CD4-positive, alpha-beta T cell (primary cell): Measurements from ENCODE around the gene NFYC. TPM values are rescaled to one million over a fixed set of nuclear protein-coding genes. Genes with fewer than 3 reads are reported as not detected.

ENCODE experiments used
- ATAC-seq: fragments of 200-7000 bp; cut with Tn5 transposase; one replicate; pipeline ENCODE4 v1.10.0; 2022; ENCODE audit warnings: mild to moderate bottlenecking; ENCODE audit not compliant: poor library complexity
- CTCF ChIA-PET: fragments of 350-600 bp; sonication (Branson Sonifier 250); formaldehyde crosslinking; loops from one replicate; lab custom pipeline; 2021; ENCODE audit warnings: antibody characterized with exemption, inconsistent platforms; lab: Charles Lee
- POLR2A ChIA-PET: fragments of 350-600 bp; sonication (Branson Sonifier 250); formaldehyde crosslinking; loops from one replicate; lab custom pipeline; 2021; ENCODE audit warnings: antibody characterized with exemption, inconsistent platforms; lab: Charles Lee
- DNase-seq, 14 experiments: peaks; one replicate each; pipeline ENCODE4 v3.0.0-alpha.2; 2013 to 2020; ENCODE audit warnings: mixed read lengths in 2 of 14
- H3K27ac ChIP-seq, 2 donors: one replicate each; pipeline versions ENCODE4 v1.5.1 to v1.7.0; 2013; ENCODE audit warnings: low read length in 2 of 2, low read depth in 1 of 2, mild to moderate bottlenecking in 1 of 2
- H3K27me3 ChIP-seq, 2 experiments: 1 replicate in 1 of 2; 2 replicates in 1 of 2; pipeline versions ENCODE4 v1.6.1 to v1.7.0; 2013; ENCODE audit warnings: low read length in 2 of 2, control low read depth in 1 of 2, mild to moderate bottlenecking in 1 of 2, moderate library complexity in 1 of 2; ENCODE audit not compliant: insufficient read depth in 2 of 2, control insufficient read depth in 1 of 2
- H3K36me3 ChIP-seq: one replicate; pipeline ENCODE4 v1.6.1; 2013; ENCODE audit warnings: low read length, control low read depth; ENCODE audit not compliant: insufficient read depth
- H3K4me1 ChIP-seq: one replicate; pipeline ENCODE4 v1.6.1; 2013; ENCODE audit warnings: low read length, control low read depth; ENCODE audit not compliant: insufficient read depth
- H3K4me3 ChIP-seq: one replicate; pipeline ENCODE4 v1.5.1; 2013; ENCODE audit warnings: mild to moderate bottlenecking, low read length, moderate library complexity
- H3K9me3 ChIP-seq, 2 experiments: 1 replicate in 1 of 2; 2 replicates in 1 of 2; pipeline versions ENCODE4 v1.6.1 to v1.7.0; 2013; ENCODE audit warnings: low read length in 2 of 2, mild to moderate bottlenecking in 2 of 2, control low read depth in 1 of 2, moderate library complexity in 1 of 2; ENCODE audit not compliant: control insufficient read depth in 1 of 2, insufficient read depth in 1 of 2
- H3K27ac Mint-ChIP-seq: one replicate; pipeline ENCODE4 v1.8.0; 2020; ENCODE audit warnings: mixed read lengths
- H3K27me3 Mint-ChIP-seq: one replicate; pipeline ENCODE4 v1.8.0; 2021; ENCODE audit warnings: mixed read lengths
- H3K36me3 Mint-ChIP-seq: one replicate; pipeline ENCODE4 v1.8.0; 2021; ENCODE audit warnings: low read depth, mixed read lengths
- H3K4me1 Mint-ChIP-seq: one replicate; pipeline ENCODE4 v1.8.0; 2021; ENCODE audit warnings: low read depth, mixed read lengths
- H3K4me3 Mint-ChIP-seq: one replicate; pipeline ENCODE4 v1.8.0; 2020; ENCODE audit warnings: mild to moderate bottlenecking, mixed read lengths
- H3K9me3 Mint-ChIP-seq: one replicate; pipeline ENCODE4 v1.8.0; 2020; ENCODE audit warnings: mixed read lengths
- CTCF ChIP-seq: fragments of 200-600 bp; IDR thresholded peaks from one replicate; pipeline ENCODE4 v1.8.0; 2022; ENCODE audit warnings: antibody characterized with exemption, mild to moderate bottlenecking
- intact Hi-C, 2 experiments: fragments of 100-400 bp; cut with DNase I in 1 of 2; cut with micrococcal nuclease in 1 of 2; formaldehyde crosslinking; loops; one replicate each; pipeline versions ENCODE4 v1.15.1 to v1.9.0; 2023 to 2025; cut with DNase I, micrococcal nuclease
- total RNA-seq, 174 experiments: library from RNA in 2 of 174; stranded (reverse) in 2 of 174; gene quantifications; one replicate each; pipeline ENCODE4 v1.2.3 and lab custom pipeline; 2021 to 2026

NFYC gene
- total RNA-seq, 2 experiments from 2014 or later = 28.6 to 35.2 TPM

DNA sequence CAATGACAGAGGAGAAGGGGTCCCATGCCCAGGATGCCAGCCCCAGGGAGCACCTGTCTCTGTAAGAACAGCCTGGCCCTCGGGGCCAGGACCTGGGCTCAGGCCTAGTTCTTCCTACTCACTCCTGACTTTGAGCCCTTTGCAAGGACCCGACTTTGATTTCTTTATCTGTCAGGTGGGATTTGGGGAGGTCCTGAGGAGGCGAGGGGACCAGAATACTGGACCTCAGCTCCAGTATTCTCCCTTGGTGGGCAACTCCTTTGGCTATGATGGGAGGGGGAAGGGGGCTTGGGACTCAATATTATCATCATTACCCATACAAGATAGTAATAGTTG lies 110.2 kb downstream of the NFYC start:
- H3K27ac Mint-ChIP-seq = peak overlapping the region; percentile 81
- no peaks in the 10 kb centered on the region for H3K27me3 Mint-ChIP-seq
- Histone ChIP-seq H3K27me3 (no peaks in the 10 kb centered on the region), H3K36me3 (no peaks in the 10 kb centered on the region), H3K4me1 (peaks cover 34% of the 10 kb centered on the region), H3K9me3 (peaks cover 0 to 3% of the 10 kb centered on the region in 2 experiments), H3K4me3 (peak overlapping the region; percentile 53), H3K27ac (no peak overlapping the region)
- POLR2A ChIA-PET = interaction anchor here (4.8 kb wide), 1 partner anchor 60 kb away, joined by 21 read pairs; the partner anchor contains the start of gene CITED4
- CTCF ChIA-PET = interaction anchor here (0.8 kb wide), 1 partner anchor 111 kb away, joined by 3 read pairs; the partner anchor contains the start of gene NFYC
- H3K36me3 Mint-ChIP-seq = no peaks in the 10 kb centered on the region
- DNase-seq (no peak), ATAC-seq (no peak)
- no peak for TF ChIP-seq CTCF
- intact Hi-C loops = loop anchor here (1.0 to 10.0 kb wide), 5 partner anchors 17 to 553 kb away; partner anchors contain the start of genes CITED4 (in 1 of the 2), NFYC (in 1 of the 2) and RIMS3 (in 1 of the 2)
- H3K4me1 Mint-ChIP-seq = peaks cover 36% of the 10 kb centered on the region
- H3K9me3 Mint-ChIP-seq = no peaks in the 10 kb centered on the region
- peak overlapping the region; percentile 84 for H3K4me3 Mint-ChIP-seq

GRCh38 chr1:40802078-40802741 lies 110.7 kb downstream of the NFYC start:
- Histone ChIP-seq H3K4me3 (peak overlapping the region; percentile 53), H3K27me3 (no peaks in the 10 kb centered on the region), H3K4me1 (peaks cover 30% of the 10 kb centered on the region), H3K27ac (peak overlapping the region; percentile 49 to 55), H3K36me3 (no peaks in the 10 kb centered on the region), H3K9me3 (no peaks in the 10 kb centered on the region)
- H3K4me3 Mint-ChIP-seq = peak overlapping the region; percentile 84
- no peaks in the 10 kb centered on the region for H3K36me3 Mint-ChIP-seq
- CTCF ChIA-PET = interaction anchor here (0.8 kb wide), 1 partner anchor 111 kb away, joined by 3 read pairs; the partner anchor contains the start of gene NFYC
- ATAC-seq (peak; percentile 91), DNase-seq (peak; percentile 74 to 95 (median 85))
- POLR2A ChIA-PET = interaction anchor here (0.9 to 4.8 kb wide), 2 partner anchors 16 to 60 kb away, joined by 3 to 21 read pairs; partner anchors contain the start of gene CITED4
- peak overlapping the region; percentile 81 for H3K27ac Mint-ChIP-seq
- no peak for TF ChIP-seq CTCF
- no peaks in the 10 kb centered on the region for H3K27me3 Mint-ChIP-seq
- intact Hi-C loops = loop anchor here (1.0 to 10.0 kb wide), 5 partner anchors 16 to 553 kb away; partner anchors contain the start of genes CITED4 (in 1 of the 2), NFYC (in 1 of the 2) and RIMS3 (in 1 of the 2)
- H3K9me3 Mint-ChIP-seq = no peaks in the 10 kb centered on the region
- H3K4me1 Mint-ChIP-seq = peaks cover 32% of the 10 kb centered on the region

DNA sequence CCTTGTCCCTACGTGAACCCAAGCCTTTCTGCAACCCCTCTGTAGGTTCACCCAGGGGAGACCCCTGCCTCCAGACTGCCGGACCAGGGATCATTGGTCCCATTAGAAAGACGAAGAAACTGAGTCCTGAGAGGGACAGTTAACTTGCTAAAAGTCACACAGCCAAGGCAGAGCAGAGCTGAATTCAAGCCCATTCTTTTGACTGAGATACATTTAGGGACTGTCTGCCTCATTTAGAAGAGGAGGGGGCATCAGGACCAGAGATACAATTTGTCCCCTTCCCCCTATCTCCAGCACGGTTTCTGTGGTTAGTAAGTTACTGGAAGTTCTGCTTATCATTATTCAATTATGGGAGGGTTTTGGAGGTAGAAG lies 111.2 kb downstream of the NFYC start:
- peak overlapping the region; percentile 49 to 55 for H3K27ac ChIP-seq
- peak overlapping the region; percentile 78 for H3K4me3 Mint-ChIP-seq
- POLR2A ChIA-PET = interaction anchor here (0.9 to 4.8 kb wide), 2 partner anchors 16 to 59 kb away, joined by 3 to 21 read pairs; partner anchors contain the start of gene CITED4

More for the DNA sequence above, 111.2 kb downstream of the NFYC start:
- H3K4me1 Mint-ChIP-seq = peaks cover 27% of the 10 kb centered on the region
- H3K4me1 ChIP-seq = peaks cover 25% of the 10 kb centered on the region
- ATAC-seq (peak; percentile 8), DNase-seq (no peak)
- H3K27me3 ChIP-seq = no peaks in the 10 kb centered on the region
- CTCF ChIA-PET = interaction anchor here (1.0 kb wide), 1 partner anchor 28 kb away, joined by 3 read pairs; no protein-coding TSS in a partner anchor
- no peaks in the 10 kb centered on the region for H3K36me3 Mint-ChIP-seq
- no peak for TF ChIP-seq CTCF
- peak overlapping the region; percentile 53 for H3K4me3 ChIP-seq
- H3K9me3 ChIP-seq = no peaks in the 10 kb centered on the region
- intact Hi-C loops = loop anchor here (1.0 to 10.0 kb wide), 5 partner anchors 16 to 552 kb away; partner anchors contain the start of genes CITED4 (in 1 of the 2), NFYC (in 1 of the 2) and RIMS3 (in 1 of the 2)
- H3K27me3 Mint-ChIP-seq = no peaks in the 10 kb centered on the region
- H3K36me3 ChIP-seq = no peaks in the 10 kb centered on the region
- H3K9me3 Mint-ChIP-seq = no peaks in the 10 kb centered on the region
- peak overlapping the region; percentile 81 for H3K27ac Mint-ChIP-seq
